ENCODE data around the gene ZNF335. TPM values are rescaled to one million over a fixed set of nuclear protein-coding genes. Genes with fewer than 3 reads are reported as not detected.

The ZNF335 gene
- total and polyA plus RNA-seq, 2 experiments from 2014 or later: 12.6 to 14.9 TPM

DNA sequence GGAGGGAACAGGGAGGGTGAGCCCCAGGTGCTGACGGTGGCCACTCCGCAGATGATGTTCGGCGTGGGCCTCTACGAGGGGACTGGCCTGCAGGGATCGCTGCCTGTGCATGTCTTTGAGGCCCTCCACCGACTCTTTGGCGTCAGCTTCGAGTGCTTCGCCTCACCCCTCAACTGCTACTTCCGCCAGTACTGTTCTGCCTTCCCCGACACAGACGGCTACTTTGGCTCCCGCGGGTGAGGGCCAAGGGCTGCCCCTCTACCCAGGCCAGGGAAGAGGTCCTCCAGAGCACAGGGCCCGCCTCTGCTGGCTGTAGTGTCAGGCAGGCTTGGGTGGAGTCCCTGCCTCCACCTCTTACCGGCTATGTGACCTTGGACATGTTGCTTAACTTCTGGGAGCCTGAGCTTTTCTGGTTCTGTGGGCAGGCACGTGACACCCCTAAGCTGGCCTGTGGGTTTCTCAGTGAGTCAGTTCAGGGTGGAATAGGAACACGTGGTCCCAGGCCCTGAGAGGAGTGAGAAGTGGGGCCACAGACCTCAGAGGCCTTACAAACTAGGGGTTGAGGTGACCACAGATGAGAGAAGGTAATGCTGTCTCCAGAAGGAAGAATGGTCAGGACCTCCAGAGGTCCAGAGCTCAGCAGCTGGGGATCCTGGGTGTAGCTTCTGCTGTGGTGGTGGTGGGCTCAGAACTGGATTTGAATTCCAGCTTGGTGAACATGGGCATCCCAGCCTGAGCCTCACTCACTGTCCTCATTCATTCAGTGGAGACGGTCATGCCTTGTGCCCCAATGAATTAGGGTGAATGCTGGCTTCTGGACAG is 25.6 kb downstream of the ZNF335 start:
- H3K9me3 ChIP-seq (ENCODE audit: low read depth): no peaks in the 10 kb centered on the region
- H3K4me3 ChIP-seq: no peak overlapping the region
- 90% methylated on average over 20 of the region's 20 CpGs for WGBS (ENCODE audit: low lambda C conversion rate, missing lambda C conversion rate)
- H2AFZ ChIP-seq: no peak overlapping the region
- H3K27me3 ChIP-seq: no peaks in the 10 kb centered on the region
- peak; percentile 55 for DNase-seq (ENCODE audit: low spot score)
- H4K20me1 ChIP-seq (ENCODE audit: insufficient read depth, poor library complexity, severe bottlenecking): no peaks in the 10 kb centered on the region
- no peaks in the 10 kb centered on the region for H3K79me2 ChIP-seq
- no peaks in the 10 kb centered on the region for H3K9me2 ChIP-seq (replicated peaks; ENCODE audit: insufficient read depth)
- H3K36me3 ChIP-seq (replicated peaks; ENCODE audit: insufficient read depth, low read depth): no peaks in the 10 kb centered on the region
- no peak for TF ChIP-seq CTCF (IDR thresholded peaks at IDR 0.05; ENCODE audit: poor library complexity)
- TF ChIP-seq EZH2 (IDR thresholded peaks at IDR 0.05; ENCODE audit: borderline replicate concordance): no peak
- TF ChIP-seq EZH2phosphoT487 (IDR thresholded peaks at IDR 0.05; ENCODE audit: low read depth, severe bottlenecking, unreplicated experiment): no peak
- no peak overlapping the region for H3K4me2 ChIP-seq
- peak overlapping the region; percentile 19 for H3K27ac ChIP-seq
- no peaks in the 10 kb centered on the region for H3K4me1 ChIP-seq (ENCODE audit: insufficient read depth)

GRCh38 chr20:45945678-45946148 is 26.3 kb downstream of the ZNF335 start:
- Histone ChIP-seq H4K20me1 (ENCODE audit: insufficient read depth, poor library complexity, severe bottlenecking) (no peaks in the 10 kb centered on the region), H3K79me2 (no peaks in the 10 kb centered on the region), H2AFZ (no peak overlapping the region), H3K36me3 (replicated peaks; ENCODE audit: insufficient read depth, low read depth) (no peaks in the 10 kb centered on the region), H3K4me2 (no peak overlapping the region), H3K9me2 (replicated peaks; ENCODE audit: insufficient read depth) (no peaks in the 10 kb centered on the region), H3K27me3 (no peaks in the 10 kb centered on the region), H3K9me3 (ENCODE audit: low read depth) (no peaks in the 10 kb centered on the region), H3K4me1 (ENCODE audit: insufficient read depth) (no peaks in the 10 kb centered on the region), H3K4me3 (no peak overlapping the region), H3K27ac (peak overlapping the region; percentile 19)
- no peak for TF ChIP-seq CTCF (IDR thresholded peaks at IDR 0.05; ENCODE audit: poor library complexity)
- no peak for TF ChIP-seq EZH2phosphoT487 (IDR thresholded peaks at IDR 0.05; ENCODE audit: low read depth, severe bottlenecking, unreplicated experiment)
- no peak for TF ChIP-seq EZH2 (IDR thresholded peaks at IDR 0.05; ENCODE audit: borderline replicate concordance)
- 89% methylated on average over 13 of the region's 13 CpGs for WGBS (ENCODE audit: low lambda C conversion rate, missing lambda C conversion rate)
- DNase-seq (ENCODE audit: low spot score): no peak

DNA sequence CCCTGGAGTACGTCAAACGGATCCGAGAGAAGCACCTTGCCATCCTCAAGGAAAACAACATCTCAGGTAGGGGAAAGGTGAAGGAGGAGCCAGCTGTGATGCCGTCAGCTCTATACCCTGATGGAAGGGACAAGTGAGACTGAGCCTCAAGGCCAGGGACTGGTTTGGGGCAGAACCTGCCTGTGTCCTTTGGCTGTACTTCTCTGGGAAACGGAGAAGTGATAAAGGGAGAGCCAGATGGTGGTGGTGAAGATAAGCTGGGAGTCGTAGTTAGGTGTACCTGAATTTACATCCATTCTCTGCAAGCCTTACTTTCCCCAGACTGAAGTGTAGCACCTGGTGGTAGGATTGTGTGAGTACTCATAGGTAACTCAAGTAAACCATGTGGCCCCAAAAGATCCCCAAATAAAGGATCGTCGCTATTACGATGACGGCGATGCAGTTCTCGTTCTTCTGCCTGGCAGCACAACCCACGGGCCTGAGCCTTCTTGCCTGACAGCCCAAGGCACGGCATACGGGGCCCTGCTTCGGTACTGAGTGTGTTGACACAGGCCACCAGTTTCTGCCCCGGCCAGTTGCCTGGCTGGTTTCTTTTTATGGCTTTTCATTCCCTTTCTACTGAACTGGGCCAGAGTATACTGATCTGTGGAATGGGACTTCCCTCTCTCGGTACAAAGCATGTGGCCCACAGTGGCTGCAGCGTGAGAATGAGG is 26.9 kb downstream of the ZNF335 start:
- Histone ChIP-seq H3K27me3 (no peaks in the 10 kb centered on the region), H3K79me2 (no peaks in the 10 kb centered on the region), H3K4me3 (no peak overlapping the region), H3K4me2 (no peak overlapping the region), H3K4me1 (ENCODE audit: insufficient read depth) (no peaks in the 10 kb centered on the region), H3K9me2 (replicated peaks; ENCODE audit: insufficient read depth) (no peaks in the 10 kb centered on the region), H3K9me3 (ENCODE audit: low read depth) (no peaks in the 10 kb centered on the region), H2AFZ (no peak overlapping the region), H3K27ac (no peak overlapping the region), H3K36me3 (replicated peaks; ENCODE audit: insufficient read depth, low read depth) (no peaks in the 10 kb centered on the region), H4K20me1 (ENCODE audit: insufficient read depth, poor library complexity, severe bottlenecking) (no peaks in the 10 kb centered on the region)
- TF ChIP-seq EZH2phosphoT487 (IDR thresholded peaks at IDR 0.05; ENCODE audit: low read depth, severe bottlenecking, unreplicated experiment) (no peak), EZH2 (IDR thresholded peaks at IDR 0.05; ENCODE audit: borderline replicate concordance) (no peak), CTCF (IDR thresholded peaks at IDR 0.05; ENCODE audit: poor library complexity) (no peak)
- DNase-seq (ENCODE audit: low spot score): no peak
- WGBS (ENCODE audit: low lambda C conversion rate, missing lambda C conversion rate): 94% methylated on average over 18 of the region's 19 CpGs
